Activated CD8-positive, alpha-beta memory T cell treated with anti-CD3 and anti-CD28 coated beads, Interleukin-2, amount 50 U/mL, for 24 hours (primary cell): ENCODE results near the gene XIRP2.

Source experiments
- DNase-seq: peaks from one replicate; pipeline ENCODE4 v3.0.0-alpha.2; 2020; ENCODE audit errors: extremely low read depth

XIRP2 gene

GRCh38 chr2:167292430-167293171 is 404.3 kb downstream of the XIRP2 start, which contains the start of gene B3GALT1:
B3GALT1 (plus strand) TSS chr2:167293001.
- peak; percentile 5 for DNase-seq

GRCh38 chr2:167293172-167293781 is 405.0 kb downstream of the XIRP2 start:
- DNase-seq, result no peak

GRCh38 chr2:167293943-167294775 is 405.9 kb downstream of the XIRP2 start:
- no peak for DNase-seq

GRCh38 chr2:167294776-167295140 is 406.5 kb downstream of the XIRP2 start:
- DNase-seq, result no peak

- DNase-seq, result no peak
Measured at GRCh38 chr2:167297292-167297691, 409.0 kb downstream of the XIRP2 start.

- no peak for DNase-seq
Measured at GRCh38 chr2:167298017-167298416, 409.7 kb downstream of the XIRP2 start.
